Right atrium auricular region (tissue), 2 donors: Measurements from ENCODE around the gene TMEM171. TPM values are rescaled to one million over a fixed set of nuclear protein-coding genes. Genes with fewer than 3 reads are reported as not detected.

Experiments used
- DNase-seq: peaks from one replicate; pipeline ENCODE4 v3.0.0-alpha.2; 2019; ENCODE audit warnings: low spot score
- H3K27ac ChIP-seq, 2 donors: fragments of 200-600 bp; sonication (generic); 1 replicate in 1 of 2; 2 replicates in 1 of 2; pipeline ENCODE4 v1.5.1; 2016 to 2019
- H3K27me3 ChIP-seq, 2 donors: fragments of 200-600 bp; sonication (generic); one replicate each; pipeline versions ENCODE4 v1.5.1 to v1.6.0; 2017 to 2019
- H3K36me3 ChIP-seq: fragments of 200-600 bp; sonication (generic); one replicate; pipeline ENCODE4 v1.5.1; 2016
- H3K4me1 ChIP-seq, 2 donors: fragments of 200-600 bp; sonication (generic); one replicate each; pipeline versions ENCODE4 v1.5.1 to v1.6.0; 2017 to 2019
- H3K4me3 ChIP-seq, 2 donors: fragments of 200-600 bp; sonication (generic); 1 replicate in 1 of 2; 2 replicates in 1 of 2; pipeline ENCODE4 v1.5.1; 2017 to 2019; ENCODE audit warnings: mild to moderate bottlenecking in 1 of 2, moderate library complexity in 1 of 2
- H3K9me3 ChIP-seq, 2 donors: fragments of 200-600 bp; sonication (generic); one replicate each; pipeline ENCODE4 v1.5.1; 2019
- total RNA-seq, 2 donors: library from RNA; depleted of rRNA; stranded (reverse); fragments of >200 nt; gene quantifications; one replicate each; pipeline ENCODE4 v1.1.0, GENCODE V29; 2016
- TF ChIP-seq, protein P1 (sequence below), 2 donors: fragments of 200-600 bp; sonication (generic); IDR thresholded peaks; one replicate each; pipeline ENCODE4 v1.5.1; 2019; ENCODE audit warnings: antibody characterized with exemption in 2 of 2

The TMEM171 gene
- total RNA-seq, 2 donors from 2014 or later = 0.59 TPM; not detected in 1

DNA sequence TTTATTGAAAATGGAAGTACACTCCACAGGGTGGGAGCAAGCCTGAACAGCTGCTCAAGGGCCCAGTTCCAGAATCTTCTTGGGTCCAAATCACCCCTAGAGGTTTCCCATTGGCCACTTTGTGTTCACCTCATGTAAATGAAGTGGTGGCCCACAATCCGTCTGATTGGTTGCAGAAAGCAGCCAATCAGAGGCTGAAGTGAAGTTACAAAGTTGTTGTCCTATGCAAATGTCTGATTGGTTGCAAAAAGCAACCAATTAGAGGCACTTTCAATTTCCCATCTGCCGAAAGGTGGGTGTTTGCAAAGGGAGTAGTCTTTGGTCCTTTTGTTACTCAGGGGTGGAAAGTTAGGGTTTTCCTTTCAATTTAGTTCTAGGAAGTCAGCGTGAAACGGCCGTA, 8.8 kb downstream of the TMEM171 start:
- Histone ChIP-seq H3K4me1 (no peaks in the 10 kb centered on the region), H3K27ac (no peak overlapping the region), H3K9me3 (no peaks in the 10 kb centered on the region), H3K27me3 (no peaks in the 10 kb centered on the region), H3K4me3 (no peak overlapping the region), H3K36me3 (no peaks in the 10 kb centered on the region)
- TF ChIP-seq, protein P1, sequence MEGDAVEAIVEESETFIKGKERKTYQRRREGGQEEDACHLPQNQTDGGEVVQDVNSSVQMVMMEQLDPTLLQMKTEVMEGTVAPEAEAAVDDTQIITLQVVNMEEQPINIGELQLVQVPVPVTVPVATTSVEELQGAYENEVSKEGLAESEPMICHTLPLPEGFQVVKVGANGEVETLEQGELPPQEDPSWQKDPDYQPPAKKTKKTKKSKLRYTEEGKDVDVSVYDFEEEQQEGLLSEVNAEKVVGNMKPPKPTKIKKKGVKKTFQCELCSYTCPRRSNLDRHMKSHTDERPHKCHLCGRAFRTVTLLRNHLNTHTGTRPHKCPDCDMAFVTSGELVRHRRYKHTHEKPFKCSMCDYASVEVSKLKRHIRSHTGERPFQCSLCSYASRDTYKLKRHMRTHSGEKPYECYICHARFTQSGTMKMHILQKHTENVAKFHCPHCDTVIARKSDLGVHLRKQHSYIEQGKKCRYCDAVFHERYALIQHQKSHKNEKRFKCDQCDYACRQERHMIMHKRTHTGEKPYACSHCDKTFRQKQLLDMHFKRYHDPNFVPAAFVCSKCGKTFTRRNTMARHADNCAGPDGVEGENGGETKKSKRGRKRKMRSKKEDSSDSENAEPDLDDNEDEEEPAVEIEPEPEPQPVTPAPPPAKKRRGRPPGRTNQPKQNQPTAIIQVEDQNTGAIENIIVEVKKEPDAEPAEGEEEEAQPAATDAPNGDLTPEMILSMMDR (IDR thresholded peaks at IDR 0.05) = no peak
- DNase-seq = no peak

DNA sequence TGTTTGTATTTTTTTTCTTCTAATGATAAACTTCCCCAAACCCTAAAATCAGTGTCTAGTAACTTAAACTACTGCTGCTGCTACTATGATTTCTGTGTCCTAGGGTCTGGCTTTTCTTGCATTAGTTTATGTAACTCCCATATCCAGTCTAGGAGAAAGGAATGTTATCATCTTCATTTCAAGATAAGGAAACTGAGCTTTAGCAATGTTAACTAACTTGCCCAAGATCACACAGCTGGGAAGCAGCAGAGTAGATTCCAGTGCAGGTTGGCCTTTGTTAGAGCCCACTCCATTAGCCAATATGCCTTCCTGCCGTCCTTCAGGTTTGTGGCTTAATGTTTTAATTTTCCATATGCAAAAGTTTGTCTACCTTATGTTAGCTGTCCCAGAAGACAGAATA, 10.4 kb downstream of the TMEM171 start:
- no peaks in the 10 kb centered on the region for H3K27me3 ChIP-seq
- no peak for DNase-seq
- no peaks in the 10 kb centered on the region for H3K36me3 ChIP-seq
- no peaks in the 10 kb centered on the region for H3K9me3 ChIP-seq
- TF ChIP-seq, protein P1 (IDR thresholded peaks at IDR 0.05) = no peak
- H3K27ac ChIP-seq = no peak overlapping the region
- no peaks in the 10 kb centered on the region for H3K4me1 ChIP-seq
- no peak overlapping the region for H3K4me3 ChIP-seq

DNA sequence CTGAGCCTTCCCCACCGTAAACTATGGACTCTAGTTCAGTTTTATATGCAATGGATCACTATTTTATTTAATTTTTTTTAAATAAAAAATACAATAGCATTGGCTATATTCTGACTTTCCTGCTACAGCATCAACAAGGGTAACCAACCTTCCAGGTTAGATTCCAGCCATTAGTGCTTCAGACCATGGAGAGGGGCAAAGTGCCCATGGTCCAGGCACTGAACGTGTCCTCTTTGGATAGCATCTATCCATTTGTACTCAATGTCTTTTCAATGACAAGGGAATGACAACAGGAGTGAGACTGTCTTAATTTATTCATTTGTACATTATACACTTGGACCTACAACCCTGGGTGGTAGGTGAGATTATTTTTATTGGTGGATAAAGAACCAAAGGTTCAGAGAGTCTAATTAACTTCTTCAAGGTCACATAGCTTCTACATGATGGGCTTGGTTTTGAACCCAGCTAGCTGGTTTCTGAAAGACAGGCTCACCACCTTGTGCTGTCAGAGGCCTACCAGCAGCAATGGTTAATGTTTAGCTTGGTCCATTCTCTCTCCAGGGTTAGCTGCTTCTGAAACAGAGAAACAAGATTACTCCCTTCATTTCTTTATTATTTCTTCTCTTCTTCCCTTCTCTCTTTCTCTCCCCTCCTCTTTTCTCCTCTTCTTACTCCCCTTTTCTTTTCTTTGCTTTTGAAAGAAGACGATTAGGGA, 11.5 kb downstream of the TMEM171 start:
- Histone ChIP-seq H3K27ac (no peak overlapping the region), H3K27me3 (no peaks in the 10 kb centered on the region), H3K4me3 (no peak overlapping the region), H3K4me1 (no peaks in the 10 kb centered on the region), H3K36me3 (no peaks in the 10 kb centered on the region), H3K9me3 (no peaks in the 10 kb centered on the region)
- TF ChIP-seq, protein P1 (IDR thresholded peaks at IDR 0.05) = no peak
- no peak for DNase-seq

DNA sequence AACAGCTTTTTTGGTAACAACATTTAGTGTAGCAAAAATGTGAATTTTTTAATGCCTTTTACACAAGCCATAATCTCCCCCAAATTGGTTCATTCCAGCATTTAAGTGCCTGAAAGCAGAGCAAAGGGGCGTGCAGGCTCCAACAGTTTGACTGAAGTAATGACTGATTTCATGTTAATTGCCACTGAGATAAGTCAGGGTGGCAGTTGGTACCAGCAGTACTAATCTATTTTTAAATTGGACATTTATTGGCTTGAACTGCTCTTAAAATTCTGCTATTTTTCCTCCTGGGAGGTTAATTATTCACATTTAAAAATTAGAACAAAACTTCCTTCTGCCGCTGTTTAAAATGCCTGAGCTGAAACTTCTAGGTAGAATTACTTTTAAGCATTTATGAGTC, 12.4 kb downstream of the TMEM171 start:
- Histone ChIP-seq H3K36me3 (no peaks in the 10 kb centered on the region), H3K4me3 (no peak overlapping the region), H3K4me1 (no peaks in the 10 kb centered on the region), H3K27me3 (no peaks in the 10 kb centered on the region), H3K27ac (no peak overlapping the region), H3K9me3 (no peaks in the 10 kb centered on the region)
- TF ChIP-seq, protein P1 (IDR thresholded peaks at IDR 0.05) = no peak
- no peak for DNase-seq

DNA sequence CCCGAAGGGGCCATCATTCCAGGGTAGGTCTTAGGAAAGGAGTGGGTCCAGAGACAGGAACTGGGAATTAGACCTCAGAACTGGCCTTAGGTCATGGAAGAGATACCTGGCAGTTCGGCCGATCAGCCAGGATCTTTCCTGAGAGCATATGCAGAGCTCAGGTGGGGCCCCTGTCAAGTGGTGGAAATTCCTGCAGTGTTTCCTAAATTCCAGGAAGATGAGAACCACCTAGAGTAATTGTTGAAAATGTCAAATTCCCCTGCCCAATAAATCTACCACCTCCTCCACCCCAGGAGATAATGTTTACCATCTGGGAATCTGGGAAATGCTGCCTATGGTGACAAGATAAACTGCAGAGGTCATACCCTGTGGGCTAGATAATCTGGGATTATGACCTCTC, 14.6 kb downstream of the TMEM171 start:
- Histone ChIP-seq H3K4me3 (no peak overlapping the region), H3K27ac (no peak overlapping the region), H3K27me3 (no peaks in the 10 kb centered on the region), H3K36me3 (no peaks in the 10 kb centered on the region), H3K4me1 (no peaks in the 10 kb centered on the region), H3K9me3 (no peaks in the 10 kb centered on the region)
- TF ChIP-seq, protein P1 (IDR thresholded peaks at IDR 0.05) = no peak
- no peak for DNase-seq
